IPS DF 19.7 (cell line): Measurements from ENCODE around the gene VTCN1.
"Not testable (repeated sequence)": the region's sequence is repeated elsewhere in the genome, so short reads cannot be mapped to it uniquely, and the experiment has no call there.

Experiments used
- DNase-seq: peaks from one replicate; pipeline ENCODE4 v3.0.0-alpha.2; 2013; ENCODE audit warnings: low read depth, low spot score

Gene VTCN1

GRCh38 chr1:117123274-117123673, 87.5 kb downstream of the VTCN1 start:
- DNase-seq, result no peak

DNA sequence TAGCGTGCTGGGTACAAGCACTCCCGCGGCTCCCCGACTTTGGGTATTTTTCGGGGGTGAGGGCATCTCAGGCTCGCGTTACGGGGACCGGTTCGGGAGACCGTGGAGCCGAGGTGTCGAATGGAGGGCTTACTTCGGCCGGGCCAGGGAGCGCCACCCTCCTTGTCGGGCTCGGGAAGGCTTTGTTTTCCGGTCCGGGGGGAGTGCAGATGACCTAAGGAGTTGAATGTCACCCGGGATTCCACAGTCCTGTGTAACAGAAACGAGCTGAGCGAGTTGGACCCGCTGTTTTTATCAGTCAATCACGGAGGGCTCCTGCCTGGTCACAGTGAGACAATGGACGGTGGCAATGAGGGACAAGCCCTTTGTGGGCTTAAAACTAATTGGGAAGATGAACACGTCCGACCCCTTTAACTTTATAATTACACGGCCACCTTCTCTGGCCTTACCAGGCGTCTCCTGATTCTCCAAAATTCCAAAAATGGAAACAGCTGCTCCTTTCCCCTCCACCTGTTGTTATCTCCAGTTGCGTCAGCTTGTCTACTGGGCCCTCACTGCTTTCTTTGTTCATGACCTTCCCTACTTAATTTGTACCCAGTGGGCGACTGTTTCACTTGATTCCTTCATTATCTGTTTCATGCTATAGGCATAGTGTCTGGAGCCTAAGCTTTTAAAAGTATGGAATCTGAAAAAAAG, 88.2 kb downstream of the VTCN1 start:
- no peak for DNase-seq

- DNase-seq, result peak; percentile 71
These were observed 89.0 kb downstream of the VTCN1 start, which contains the start of gene TRIM45 for GRCh38 chr1:117121589-117122329. TSS of gene TRIM45 (minus strand) at chr1:117121749. CDS start at chr1:117121201, 548 bp downstream.

GRCh38 chr1:117120774-117121588, 89.7 kb downstream of the VTCN1 start:
- DNase-seq, result no peak

GRCh38 chr1:117119144-117119543, 91.6 kb downstream of the VTCN1 start:
- not testable (repeated sequence) for DNase-seq

DNA sequence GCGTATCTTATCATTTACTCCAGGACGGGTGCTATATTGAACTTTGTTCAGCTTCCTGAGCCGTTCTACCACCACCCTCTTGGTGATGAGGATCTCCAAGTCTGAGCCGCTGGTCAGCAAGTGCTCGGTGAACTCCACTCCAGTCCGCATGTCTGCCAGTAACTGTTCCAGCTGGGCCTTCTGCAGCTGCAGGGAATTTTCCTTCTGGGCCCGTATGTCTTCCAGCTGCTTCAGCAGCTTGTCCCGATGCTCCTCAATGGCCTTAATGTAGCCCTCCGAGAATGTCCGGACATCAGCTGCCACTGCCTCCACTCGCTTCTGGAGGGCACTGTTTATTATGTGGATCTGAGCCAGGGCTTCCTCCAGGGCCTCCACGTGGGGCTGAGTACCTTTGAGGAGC, 92.6 kb downstream of the VTCN1 start:
- no peak for DNase-seq

DNA sequence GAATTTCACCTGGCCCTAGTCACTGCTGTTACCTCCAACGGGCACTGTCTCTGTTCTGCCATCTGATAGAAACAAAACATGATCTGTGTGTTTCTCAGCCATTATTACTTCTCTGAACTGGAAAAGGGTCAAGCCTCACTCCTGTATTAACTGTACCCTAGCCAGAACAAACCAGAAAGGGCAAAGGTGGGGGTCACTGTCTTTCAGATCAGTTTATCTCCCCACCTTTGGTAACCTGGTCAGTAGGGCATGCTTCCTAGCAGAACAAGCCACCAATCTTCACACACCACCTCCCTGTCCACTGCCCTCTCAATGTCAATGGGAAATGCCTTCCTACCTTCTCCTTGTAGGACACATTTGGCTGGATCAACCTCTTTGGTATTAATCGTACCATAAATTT, 93.0 kb downstream of the VTCN1 start:
- DNase-seq, result no peak

DNA sequence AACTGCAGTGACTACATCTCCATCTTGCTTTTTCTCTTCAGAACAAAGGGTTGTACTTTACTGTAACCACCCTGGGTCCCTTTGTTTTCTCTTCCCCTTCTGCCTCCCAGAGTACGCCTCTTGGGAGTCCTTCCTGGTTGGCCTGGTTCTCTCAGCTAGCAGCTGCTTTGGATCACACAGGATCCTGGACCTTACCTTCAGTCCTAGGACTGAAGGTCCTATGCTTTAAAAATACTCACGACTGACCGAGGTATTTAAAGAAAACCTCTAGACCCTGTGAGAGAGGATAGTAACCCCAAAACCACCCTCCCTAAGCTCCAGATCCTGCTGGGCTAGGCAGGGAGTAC, 94.0 kb downstream of the VTCN1 start:
- DNase-seq, result no peak

GRCh38 chr1:117116090-117116783, 94.5 kb downstream of the VTCN1 start:
- no peak for DNase-seq

GRCh38 chr1:117114877-117115276, 95.8 kb downstream of the VTCN1 start:
- DNase-seq, result no peak

- DNase-seq, result no peak
These were observed 97.5 kb downstream of the VTCN1 start for GRCh38 chr1:117113199-117113598.

- DNase-seq, result no peak
These were observed 98.5 kb downstream of the VTCN1 start for GRCh38 chr1:117112047-117112717.

GRCh38 chr1:117110774-117111173, 100.0 kb downstream of the VTCN1 start:
- DNase-seq, result no peak

- no peak for DNase-seq
These were observed 103.4 kb downstream of the VTCN1 start for GRCh38 chr1:117107364-117107763.

- DNase-seq, result no peak
These were observed 104.2 kb downstream of the VTCN1 start for GRCh38 chr1:117106478-117106877.

- DNase-seq, result no peak
These were observed 105.0 kb downstream of the VTCN1 start for GRCh38 chr1:117105722-117106121.

- no peak for DNase-seq
These were observed 105.7 kb downstream of the VTCN1 start for GRCh38 chr1:117104986-117105385.

GRCh38 chr1:117101858-117102257, 108.9 kb downstream of the VTCN1 start:
- not testable (repeated sequence) for DNase-seq

- DNase-seq, result no peak
These were observed 109.4 kb downstream of the VTCN1 start for GRCh38 chr1:117101334-117101733.

DNA sequence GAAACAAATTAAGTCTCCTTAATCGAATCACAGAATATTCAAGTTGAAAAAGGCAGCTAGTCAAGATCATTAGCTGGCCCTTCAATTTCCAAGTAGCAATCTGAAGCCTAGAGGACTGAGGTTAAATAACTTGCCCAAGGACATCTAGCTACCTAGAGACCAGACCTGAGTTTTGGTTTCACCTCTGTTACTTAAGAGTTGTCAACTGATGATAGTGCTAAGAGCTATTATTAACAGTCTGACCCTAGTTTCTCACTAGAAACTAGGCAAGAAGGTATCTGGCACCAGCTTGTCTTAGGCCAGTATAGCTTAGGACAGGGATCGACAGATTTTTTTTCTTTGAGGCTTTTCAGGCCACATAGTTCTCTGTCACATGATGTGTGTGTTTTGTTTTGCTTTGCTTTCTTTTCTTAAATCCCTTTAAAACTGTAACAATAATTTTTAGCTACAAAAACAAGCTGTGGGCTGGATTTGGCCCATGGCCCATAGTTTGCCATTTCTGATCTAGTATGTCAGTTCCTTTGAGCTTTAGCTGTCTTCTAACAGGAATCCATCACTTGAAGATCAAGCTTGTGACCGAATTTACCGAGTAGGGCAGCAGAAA, 112.3 kb downstream of the VTCN1 start:
- no peak for DNase-seq

DNA sequence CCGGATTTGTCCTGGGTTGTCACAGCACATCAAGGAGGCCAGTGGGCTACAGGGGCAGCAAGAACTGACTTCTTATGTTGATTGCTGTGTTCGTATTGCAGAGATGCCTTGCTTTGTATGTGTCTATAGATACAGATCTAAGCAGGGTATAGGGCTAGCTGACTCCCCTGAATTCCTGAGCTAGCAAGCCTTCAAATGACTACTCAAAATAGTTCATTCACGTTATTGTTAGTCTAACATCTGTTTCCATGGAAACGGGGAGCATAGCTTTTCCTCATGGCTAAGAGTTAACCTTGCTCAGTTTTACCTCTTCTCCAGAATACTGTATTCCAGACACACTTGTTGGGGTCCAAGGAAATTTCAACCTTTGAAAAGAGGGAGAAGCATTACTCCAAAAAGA, 113.3 kb downstream of the VTCN1 start:
- DNase-seq, result no peak
